Medulla oblongata (tissue), 1 donor: ENCODE measurements around the gene USF1.
A peak's percentile ranks its signal among the peaks of the same experiment; 100 is the strongest.

Experiments used
- DNase-seq: peaks from one replicate; pipeline ENCODE4 v3.0.0-alpha.2; 2015; ENCODE audit errors: extremely low spot score

Gene USF1

DNA sequence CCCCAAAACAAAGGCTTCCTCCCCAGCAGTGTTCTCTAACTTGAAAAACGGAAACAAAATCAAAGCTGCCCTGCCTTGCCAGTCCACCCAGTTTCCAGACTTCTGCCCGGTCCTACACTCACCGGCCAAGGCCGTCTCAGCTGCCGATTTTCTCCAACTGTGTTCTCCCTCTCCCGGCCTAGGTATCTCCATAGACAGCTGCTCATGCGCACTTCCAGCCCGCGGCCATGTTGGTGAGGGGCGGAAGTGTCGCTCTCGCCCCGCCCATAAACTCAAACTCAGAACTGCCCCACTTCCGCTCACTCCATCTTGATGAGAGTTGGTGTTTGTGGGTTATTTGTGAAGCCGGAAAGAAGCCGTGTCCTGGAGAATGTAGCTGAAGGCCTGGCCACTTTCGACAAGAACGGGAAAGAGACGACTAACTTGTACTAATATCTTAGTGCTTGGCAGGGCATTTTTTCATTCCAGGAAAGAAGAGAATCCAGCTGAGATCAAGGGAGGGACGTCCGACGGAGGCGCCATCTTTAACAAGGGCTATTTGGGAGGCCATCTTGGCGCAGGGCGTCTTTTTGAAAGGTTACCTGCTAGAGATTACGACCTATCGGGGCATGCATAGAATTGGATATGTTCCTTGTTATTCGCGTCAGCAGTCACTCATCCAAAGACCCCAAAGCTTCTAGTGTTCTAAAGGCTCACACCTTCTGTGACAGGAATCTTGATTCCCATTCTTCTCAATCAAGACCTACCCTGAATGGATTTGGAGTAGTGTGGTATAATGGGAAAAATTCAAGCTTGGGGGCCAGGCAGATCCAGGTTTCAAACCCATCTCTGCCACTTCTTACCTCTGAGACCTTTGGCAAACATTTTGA is at the start of gene USF1:
USF1 (minus strand) TSS at position 242 of the 869 bp plus-strand sequence. CDS start 2,702 bp downstream, outside the sequence.
- DNase-seq: peak; percentile 98

DNA sequence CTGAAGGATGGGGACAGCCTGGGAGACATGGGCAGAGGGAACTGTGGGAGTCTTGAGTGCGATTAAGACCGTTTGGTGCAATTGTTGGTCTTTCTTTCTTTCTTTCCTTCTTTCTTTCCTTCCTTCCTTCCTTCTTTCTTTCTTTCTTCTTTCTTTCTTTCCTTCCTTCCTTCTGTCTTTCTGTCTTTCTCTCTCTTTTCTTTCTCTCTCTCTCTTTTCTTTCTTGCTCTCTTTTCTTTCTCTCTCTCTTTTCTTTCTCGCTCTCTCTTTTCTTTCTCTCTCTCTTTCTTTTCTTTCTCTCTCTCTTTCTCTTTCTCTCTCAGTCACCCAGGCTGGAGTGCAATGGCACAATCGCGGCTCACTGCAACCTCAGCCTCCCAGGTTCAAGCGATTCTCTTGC is 49.5 kb upstream of the USF1 start:
- no peak for DNase-seq

DNA sequence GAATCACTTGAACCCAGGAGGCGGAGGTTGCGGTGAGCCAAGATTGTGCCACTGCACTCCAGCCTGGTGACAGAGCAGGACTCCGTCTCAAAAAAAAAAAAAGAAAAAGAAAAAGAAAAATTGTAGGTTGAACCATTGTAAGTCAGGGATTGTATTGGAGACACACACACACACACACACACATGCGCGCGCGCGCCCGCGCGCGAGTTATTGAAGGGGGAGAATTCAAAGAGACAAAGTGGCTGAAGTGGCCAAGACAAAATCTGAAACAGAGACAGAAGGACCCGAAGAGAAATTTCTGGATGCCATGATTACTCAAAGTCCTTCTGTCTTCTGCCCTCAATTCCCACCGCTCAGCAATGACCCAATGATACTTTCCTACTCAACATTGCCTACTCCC is 48.7 kb upstream of the USF1 start:
- DNase-seq: no peak

GRCh38 chr1:161092621-161093028 is 46.8 kb upstream of the USF1 start:
- no peak for DNase-seq

GRCh38 chr1:161091796-161092507 is 46.2 kb upstream of the USF1 start:
- DNase-seq: no peak

DNA sequence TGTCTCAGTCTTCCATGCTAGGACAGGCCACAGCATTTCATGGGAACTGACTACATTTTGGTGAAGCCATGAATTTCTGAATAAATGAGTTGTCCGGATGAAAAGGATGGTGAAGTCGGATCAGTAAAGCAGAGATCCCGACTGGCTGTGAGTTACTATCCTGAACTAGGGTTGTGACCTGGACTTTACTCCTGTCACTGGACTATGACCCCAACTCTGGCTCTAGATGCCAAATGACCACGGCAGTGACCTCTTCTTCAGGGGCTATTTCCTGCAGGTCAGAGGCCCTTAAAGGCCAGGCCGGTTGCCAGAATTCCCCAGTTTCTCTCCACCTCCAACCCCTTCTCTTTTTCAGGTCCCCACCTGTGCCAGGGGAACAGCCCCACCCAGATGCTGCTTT is 45.3 kb upstream of the USF1 start:
- no peak for DNase-seq

DNA sequence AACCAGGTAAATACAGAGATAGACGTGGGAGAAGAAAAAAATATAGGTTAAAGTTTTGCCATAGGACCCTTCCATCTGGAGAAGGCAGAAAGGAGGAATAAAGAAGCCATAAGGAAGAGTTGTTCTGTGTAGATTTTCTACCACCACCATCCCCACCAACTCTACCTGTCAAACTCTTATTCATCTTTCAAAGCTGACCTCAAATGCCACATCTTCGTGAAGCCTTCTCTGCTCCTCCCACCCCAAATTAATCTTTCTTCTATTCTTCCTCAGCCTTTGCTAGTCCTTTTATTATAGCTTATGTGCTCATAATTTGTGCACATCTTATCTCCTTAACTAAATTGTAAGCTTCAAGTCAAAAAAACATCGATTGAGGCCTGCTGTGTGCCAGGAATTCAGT is 44.8 kb upstream of the USF1 start:
- no peak for DNase-seq

DNA sequence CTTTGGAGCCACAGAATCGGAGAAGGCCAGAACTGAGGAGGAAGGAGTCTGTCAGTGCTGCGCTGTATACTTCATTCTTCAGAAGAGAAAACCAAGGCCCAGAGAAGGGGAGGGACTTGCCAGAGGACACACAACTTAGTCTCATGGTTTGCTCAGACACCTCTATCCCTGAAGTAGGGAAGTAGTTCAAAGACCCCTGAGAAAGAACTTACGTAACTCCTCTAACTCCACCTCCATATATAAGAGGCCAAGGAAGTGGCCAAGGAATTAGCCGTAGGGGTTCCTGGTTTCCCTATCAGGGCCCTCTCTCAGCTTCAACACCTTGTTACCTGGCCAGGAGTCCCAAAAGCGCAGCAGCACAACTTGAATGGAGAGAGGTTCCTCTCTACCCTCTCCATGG is 44.2 kb upstream of the USF1 start:
- no peak for DNase-seq

DNA sequence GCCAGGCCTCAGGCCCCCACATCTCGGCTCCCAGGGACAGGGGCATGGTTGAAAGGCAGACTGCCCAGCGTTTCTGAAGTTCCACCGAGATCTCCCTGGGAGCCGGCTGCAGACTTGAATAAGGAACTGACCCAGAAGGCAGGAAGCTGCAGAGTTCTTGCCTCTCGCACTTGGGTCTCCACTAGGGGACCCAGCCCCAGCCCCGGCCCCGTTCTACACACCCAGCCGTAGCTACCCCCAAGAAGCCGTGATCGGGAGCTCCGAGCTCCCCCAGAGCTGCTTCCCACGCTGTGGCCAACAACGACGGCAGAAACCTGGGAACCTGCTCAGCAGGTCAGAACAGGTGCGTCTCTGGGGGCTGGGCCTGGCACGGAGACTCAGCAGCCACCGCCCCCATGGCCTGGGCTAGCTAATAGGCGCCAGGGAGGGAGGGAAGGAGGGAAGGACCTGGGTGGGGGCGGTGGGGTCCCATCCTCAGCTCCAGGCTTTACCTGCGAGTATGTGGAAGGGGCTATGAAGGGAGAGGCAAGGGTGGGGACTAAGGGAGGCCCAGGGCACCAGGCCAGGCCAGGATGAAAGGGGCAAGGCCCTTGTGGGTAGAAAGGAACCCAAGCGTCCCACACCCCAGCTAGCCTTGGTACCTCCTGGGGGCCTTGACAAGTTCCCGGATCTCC is 43.6 kb upstream of the USF1 start, which contains the start of gene NECTIN4:
NECTIN4 (minus strand) TSS at position 308 of the 674 bp plus-strand sequence; CDS start at position 46, 262 bp downstream.
- DNase-seq: no peak

- DNase-seq: no peak
Measured at GRCh38 chr1:161088587-161089110, 42.9 kb upstream of the USF1 start.

GRCh38 chr1:161086457-161086856 is 40.7 kb upstream of the USF1 start:
- DNase-seq: no peak

DNA sequence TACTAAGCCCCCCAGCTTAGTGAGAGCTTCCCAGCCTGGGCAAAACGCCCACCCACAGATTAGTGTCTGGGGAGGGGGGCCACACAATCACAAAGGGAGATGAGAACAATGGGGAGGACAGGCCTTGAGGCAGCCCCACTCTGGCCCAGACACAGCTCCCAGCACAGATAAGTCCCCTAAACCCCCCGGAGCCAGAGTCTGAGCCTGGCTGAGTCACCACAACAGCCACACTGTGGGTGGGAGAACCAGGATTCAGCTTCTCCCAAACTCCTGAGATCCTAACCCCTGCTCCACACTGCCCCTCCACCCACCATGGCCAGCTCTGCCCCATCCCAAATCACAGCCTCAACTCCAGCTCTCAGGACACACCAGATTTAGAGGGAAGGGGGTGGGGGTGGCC is 39.4 kb upstream of the USF1 start:
- no peak for DNase-seq

- no peak for DNase-seq
Measured at GRCh38 chr1:161084597-161084988, 38.8 kb upstream of the USF1 start.

GRCh38 chr1:161083748-161084596 is 38.2 kb upstream of the USF1 start:
- no peak for DNase-seq

DNA sequence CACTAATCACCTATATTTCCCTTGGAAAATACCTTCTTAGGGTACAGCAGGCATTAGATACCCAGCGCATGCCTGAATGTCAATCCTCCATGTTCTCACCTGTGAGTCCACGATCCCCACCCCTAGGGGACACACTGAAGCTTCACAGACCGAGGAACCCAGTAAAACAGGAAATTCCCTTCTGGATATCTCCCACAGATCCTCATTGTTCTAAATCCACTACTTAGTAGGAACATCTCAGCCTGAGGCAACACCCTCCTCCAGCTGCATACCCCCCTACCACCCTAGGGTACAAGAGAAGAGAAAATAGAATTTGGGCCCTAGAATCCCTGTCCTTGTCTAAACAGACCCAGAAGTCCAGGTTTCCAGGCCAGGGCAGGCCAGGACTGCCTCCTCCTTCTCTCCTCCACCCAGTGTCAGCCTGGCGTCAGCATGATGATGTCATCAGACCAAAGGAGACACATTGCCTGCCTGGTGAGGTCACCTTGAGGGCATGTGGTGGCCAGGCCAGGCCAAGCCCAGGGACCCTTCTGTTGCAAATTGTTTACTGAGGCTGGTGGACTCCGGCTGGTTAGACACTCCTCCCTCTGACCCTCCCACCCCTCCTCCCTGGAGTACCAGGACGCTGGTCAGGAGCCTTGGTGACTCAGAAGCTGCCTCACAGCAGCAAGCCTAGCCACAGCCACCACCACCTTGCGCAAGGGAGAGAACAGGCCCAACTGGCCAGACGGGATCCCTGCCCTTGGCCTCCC is 37.4 kb upstream of the USF1 start:
- DNase-seq: no peak

- no peak for DNase-seq
Measured at GRCh38 chr1:161082483-161082882, 36.7 kb upstream of the USF1 start.

GRCh38 chr1:161081519-161081918 is 35.7 kb upstream of the USF1 start:
- no peak for DNase-seq

DNA sequence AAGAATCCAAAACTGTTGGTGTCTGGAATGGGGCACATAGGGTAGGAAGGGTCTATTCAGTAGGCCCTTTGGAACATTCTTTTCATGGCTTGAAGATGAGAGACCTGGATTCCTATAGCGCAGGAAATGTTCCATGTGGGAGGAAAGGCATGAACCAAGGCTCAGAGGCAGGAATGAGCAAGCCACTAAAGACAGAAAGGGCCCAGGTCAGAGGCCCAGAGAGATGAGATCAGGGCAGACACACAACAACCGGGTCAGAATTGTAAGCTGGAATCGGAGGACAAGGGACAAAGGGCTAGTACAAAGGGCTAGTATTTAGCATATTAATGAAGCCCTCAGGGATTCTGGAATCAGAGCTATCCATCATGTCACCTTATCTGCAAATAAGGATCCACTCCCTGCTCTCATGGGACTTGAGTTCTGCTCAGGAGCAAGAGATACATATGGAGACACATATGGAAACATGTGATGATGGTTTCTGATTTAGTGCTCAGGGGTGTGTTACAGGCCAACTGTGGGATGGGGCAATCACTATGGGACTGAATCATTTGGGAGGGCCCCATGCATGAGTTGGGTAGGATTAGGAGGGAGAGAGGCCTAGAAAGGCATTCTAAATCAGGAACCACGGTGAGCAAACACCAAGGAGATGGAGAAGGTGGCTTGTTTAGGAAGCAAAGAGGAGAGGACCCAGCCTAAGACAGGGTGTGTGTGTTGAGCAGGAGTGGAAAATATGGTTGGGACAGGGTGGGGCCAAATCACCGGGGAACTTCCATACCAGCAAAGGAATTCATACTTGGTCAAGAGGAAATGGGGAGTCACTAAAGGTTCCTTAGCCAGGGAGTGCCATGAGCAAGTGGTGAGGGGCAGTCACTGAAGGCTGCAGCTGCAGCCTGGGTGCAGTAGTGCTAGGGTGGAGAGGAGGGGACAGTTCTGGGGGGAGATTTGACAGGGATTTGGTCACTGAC is 34.9 kb upstream of the USF1 start:
- no peak for DNase-seq

- no peak for DNase-seq
Measured at GRCh38 chr1:161079436-161080110, 33.8 kb upstream of the USF1 start.
